Ishikawa (cell line): ENCODE results near the gene KIF17.

Experiments used
- CEBPB ChIP-seq: IDR thresholded peaks from 2 replicates; pipeline ENCODE4 v1.6.1; 2012
- CREB1 ChIP-seq: IDR thresholded peaks from 2 replicates; pipeline ENCODE4 v1.6.1; 2012; ENCODE audit warnings: low read depth
- EGR1 ChIP-seq: IDR thresholded peaks from 2 replicates; pipeline ENCODE4 v1.6.1; 2012
- EP300 ChIP-seq: IDR thresholded peaks from 2 replicates; pipeline ENCODE4 v1.6.1; 2012; ENCODE audit warnings: borderline replicate concordance
- FOXM1 ChIP-seq: IDR thresholded peaks from 2 replicates; pipeline ENCODE4 v1.6.1; 2012; ENCODE audit warnings: low read depth, borderline replicate concordance
- NFIC ChIP-seq: IDR thresholded peaks from 2 replicates; pipeline ENCODE4 v1.6.1; 2012
- RAD21 ChIP-seq: IDR thresholded peaks from 2 replicates; pipeline ENCODE4 v1.6.1; 2012; ENCODE audit warnings: low read depth
- TAF1 ChIP-seq: IDR thresholded peaks from 2 replicates; pipeline ENCODE4 v1.6.1; 2012; ENCODE audit warnings: low read depth, mild to moderate bottlenecking
- TCF12 ChIP-seq: IDR thresholded peaks from 2 replicates; pipeline ENCODE4 v1.6.1; 2012; ENCODE audit warnings: low read depth
- TEAD4 ChIP-seq: IDR thresholded peaks from 2 replicates; pipeline ENCODE4 v1.6.1; 2012
- YY1 ChIP-seq: IDR thresholded peaks from 2 replicates; pipeline ENCODE4 v1.6.1; 2012; ENCODE audit warnings: low read depth
- ZBTB7A ChIP-seq: IDR thresholded peaks from 2 replicates; pipeline ENCODE4 v1.6.1; 2012; ENCODE audit warnings: low read depth
- TF ChIP-seq, protein P1 (sequence below): IDR thresholded peaks from 2 replicates; pipeline ENCODE4 v1.6.1; 2012
- TF ChIP-seq, protein P2 (sequence below): IDR thresholded peaks from 2 replicates; pipeline ENCODE4 v1.6.1; 2012; ENCODE audit warnings: low read depth, mild to moderate bottlenecking
- TF ChIP-seq, protein P3 (sequence below): IDR thresholded peaks from 2 replicates; pipeline ENCODE4 v1.6.1; 2012

The KIF17 gene

DNA sequence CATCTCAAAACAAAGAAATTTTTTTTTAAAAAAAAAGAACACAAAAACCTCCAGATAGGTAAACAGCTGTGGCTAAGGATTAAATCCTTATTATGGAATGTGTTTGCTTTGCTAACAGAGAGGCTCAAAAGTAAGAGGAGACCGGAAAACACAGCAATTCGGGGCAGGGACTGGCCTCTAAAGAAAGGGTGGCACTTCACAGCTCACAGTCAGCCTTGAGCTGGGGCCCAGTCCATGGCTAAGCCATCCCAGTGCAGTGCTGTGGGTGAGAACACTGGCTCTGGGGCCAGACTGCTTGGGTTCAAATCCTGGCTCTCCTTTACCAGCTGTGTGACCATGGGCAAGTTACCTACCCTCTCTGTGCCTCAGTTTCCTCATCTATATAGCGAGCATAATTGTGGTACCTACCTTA is 28.2 kb downstream of the KIF17 start:
- no peak for TF ChIP-seq ZBTB7A
- TF ChIP-seq EP300, result no peak
- no peak for TF ChIP-seq FOXM1
- TF ChIP-seq RAD21, result no peak
- no peak for TF ChIP-seq CEBPB
- TF ChIP-seq, protein P1, sequence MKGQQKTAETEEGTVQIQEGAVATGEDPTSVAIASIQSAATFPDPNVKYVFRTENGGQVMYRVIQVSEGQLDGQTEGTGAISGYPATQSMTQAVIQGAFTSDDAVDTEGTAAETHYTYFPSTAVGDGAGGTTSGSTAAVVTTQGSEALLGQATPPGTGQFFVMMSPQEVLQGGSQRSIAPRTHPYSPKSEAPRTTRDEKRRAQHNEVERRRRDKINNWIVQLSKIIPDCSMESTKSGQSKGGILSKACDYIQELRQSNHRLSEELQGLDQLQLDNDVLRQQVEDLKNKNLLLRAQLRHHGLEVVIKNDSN, result no peak
- no peak for TF ChIP-seq CREB1

DNA sequence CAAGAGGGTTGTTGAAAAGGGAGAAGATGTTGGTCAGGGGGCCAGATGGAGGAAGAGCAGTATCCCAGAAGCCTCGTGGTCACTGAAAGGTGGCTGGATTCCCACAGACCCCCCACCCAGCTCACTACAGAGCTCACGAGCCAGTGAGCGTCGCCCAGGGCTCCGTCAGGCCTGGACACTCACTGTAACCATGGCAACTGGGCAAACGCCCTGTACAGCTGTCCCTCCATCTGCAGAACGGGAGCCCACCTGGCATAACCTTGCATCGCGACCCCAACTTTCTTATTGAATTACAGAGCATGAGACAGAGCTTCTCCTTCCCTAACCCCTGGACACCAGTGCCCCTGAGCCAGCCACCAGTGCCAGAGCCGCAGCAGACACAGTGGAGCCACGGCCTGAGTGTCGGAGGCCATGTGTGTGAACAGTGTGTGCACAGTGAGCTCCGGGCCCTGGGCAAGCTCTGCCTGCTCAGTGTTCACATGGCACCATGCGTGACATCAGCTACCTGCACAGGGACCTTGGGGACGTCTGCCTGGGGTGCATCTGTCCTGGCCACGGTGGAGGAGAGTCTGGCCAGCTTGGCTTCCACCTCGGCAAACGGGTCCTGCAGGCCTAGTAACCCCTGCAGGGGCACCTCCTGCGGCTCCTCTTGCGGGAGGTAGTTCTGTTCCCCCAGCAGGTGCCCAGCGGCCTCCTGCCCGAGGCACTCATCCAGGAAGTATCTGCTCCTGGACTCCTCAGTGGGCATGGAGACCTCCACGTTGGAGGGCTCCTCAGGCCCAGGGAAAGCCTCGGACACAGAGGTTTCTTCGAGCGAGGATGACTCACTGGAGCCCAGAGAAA is 30.7 kb downstream of the KIF17 start:
- TF ChIP-seq, protein P2, sequence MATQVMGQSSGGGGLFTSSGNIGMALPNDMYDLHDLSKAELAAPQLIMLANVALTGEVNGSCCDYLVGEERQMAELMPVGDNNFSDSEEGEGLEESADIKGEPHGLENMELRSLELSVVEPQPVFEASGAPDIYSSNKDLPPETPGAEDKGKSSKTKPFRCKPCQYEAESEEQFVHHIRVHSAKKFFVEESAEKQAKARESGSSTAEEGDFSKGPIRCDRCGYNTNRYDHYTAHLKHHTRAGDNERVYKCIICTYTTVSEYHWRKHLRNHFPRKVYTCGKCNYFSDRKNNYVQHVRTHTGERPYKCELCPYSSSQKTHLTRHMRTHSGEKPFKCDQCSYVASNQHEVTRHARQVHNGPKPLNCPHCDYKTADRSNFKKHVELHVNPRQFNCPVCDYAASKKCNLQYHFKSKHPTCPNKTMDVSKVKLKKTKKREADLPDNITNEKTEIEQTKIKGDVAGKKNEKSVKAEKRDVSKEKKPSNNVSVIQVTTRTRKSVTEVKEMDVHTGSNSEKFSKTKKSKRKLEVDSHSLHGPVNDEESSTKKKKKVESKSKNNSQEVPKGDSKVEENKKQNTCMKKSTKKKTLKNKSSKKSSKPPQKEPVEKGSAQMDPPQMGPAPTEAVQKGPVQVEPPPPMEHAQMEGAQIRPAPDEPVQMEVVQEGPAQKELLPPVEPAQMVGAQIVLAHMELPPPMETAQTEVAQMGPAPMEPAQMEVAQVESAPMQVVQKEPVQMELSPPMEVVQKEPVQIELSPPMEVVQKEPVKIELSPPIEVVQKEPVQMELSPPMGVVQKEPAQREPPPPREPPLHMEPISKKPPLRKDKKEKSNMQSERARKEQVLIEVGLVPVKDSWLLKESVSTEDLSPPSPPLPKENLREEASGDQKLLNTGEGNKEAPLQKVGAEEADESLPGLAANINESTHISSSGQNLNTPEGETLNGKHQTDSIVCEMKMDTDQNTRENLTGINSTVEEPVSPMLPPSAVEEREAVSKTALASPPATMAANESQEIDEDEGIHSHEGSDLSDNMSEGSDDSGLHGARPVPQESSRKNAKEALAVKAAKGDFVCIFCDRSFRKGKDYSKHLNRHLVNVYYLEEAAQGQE, result no peak
- TF ChIP-seq TEAD4 (no peak), TCF12 (no peak), EP300 (no peak), CEBPB (no peak), FOXM1 (no peak), CREB1 (no peak), RAD21 (no peak), NFIC (no peak), ZBTB7A (no peak), EGR1 (no peak), YY1 (no peak)
- TF ChIP-seq, protein P3, sequence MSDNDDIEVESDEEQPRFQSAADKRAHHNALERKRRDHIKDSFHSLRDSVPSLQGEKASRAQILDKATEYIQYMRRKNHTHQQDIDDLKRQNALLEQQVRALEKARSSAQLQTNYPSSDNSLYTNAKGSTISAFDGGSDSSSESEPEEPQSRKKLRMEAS, result no peak
- TF ChIP-seq, protein P1, result no peak

DNA sequence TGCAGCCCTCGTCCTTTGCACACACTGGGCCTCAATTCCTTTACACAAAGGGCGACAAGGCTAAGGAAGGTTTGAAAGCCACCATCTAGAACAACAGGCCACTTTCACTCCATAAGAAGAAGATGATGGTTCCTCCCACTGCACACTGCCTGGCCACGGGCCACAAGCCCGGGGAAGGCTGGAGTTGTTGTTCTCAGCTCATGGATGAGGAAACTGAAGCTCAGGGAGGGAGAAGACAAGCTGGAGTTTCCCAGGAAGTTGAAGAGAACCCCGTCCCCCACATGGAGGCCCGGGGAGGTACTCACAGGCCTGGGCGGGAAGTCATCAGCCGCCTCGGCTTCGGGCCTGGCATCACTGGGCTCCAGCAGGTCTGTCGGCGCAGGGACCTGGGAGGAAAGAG is 32.1 kb downstream of the KIF17 start:
- TF ChIP-seq RAD21 (no peak), ZBTB7A (no peak), EP300 (no peak), EGR1 (no peak), CEBPB (no peak), YY1 (no peak)
- TF ChIP-seq, protein P2, result no peak
- TF ChIP-seq, protein P3, result no peak

DNA sequence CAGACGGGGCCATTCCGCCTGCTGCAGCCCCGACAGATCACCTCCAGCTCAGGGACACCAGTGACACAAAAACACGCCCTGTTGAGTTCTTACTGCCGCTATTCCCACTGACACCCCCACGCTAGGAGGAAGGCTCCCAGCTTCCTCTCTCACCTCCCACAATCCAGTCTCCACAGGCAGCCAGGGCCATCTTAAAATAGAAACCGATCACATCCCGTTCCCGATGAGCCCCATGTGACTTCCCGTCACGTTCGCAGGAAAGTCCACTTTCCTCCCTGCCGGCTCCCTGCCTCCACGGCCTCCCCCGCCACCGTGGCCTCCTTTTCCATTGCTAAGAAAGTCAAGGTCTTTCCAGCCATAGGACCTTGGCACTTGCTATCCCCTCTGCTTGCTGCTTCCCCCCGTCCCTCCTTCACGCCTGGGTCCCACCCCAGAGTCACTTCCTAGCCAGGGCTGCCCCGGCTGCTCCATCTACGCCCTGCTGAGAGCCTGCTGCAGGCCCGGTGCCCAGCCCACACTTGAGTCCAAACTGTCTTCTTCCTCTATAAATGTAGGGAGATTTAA is 32.6 kb downstream of the KIF17 start:
- no peak for TF ChIP-seq TAF1
- no peak for TF ChIP-seq CREB1
- TF ChIP-seq RAD21, result no peak
- TF ChIP-seq, protein P3, result no peak
- no peak for TF ChIP-seq TEAD4
- no peak for TF ChIP-seq FOXM1
- TF ChIP-seq, protein P1, result no peak
- no peak for TF ChIP-seq EP300
- no peak for TF ChIP-seq NFIC
- TF ChIP-seq ZBTB7A, result no peak
- TF ChIP-seq, protein P2, result no peak
- no peak for TF ChIP-seq EGR1
- no peak for TF ChIP-seq CEBPB
- no peak for TF ChIP-seq TCF12
- TF ChIP-seq YY1, result no peak
